Left renal pelvis (tissue), 4 donors: ENCODE measurements around the gene ABCG2. TPM values are rescaled to one million over a fixed set of nuclear protein-coding genes. Genes with fewer than 3 reads are reported as not detected.
"Not testable (repeated sequence)": the region's sequence is repeated elsewhere in the genome, so short reads cannot be mapped to it uniquely, and the experiment has no call there.

Experiments used
- DNase-seq, 4 donors: peaks; one replicate each; pipeline ENCODE4 v3.0.0-alpha.2; 2013; ENCODE audit warnings: low read depth in 4 of 4, low spot score in 3 of 4
- polyA plus RNA-seq, 4 donors: library from polyadenylated mRNA; unstranded; fragments of 120-200 nt; gene quantifications; one replicate each; pipeline ENCODE4 v1.2.1, GENCODE V29; 2013; ENCODE audit not compliant: insufficient read length in 4 of 4

ABCG2 gene
- polyA plus RNA-seq, 4 donors, result 5.3 to 11.9 (median 9.5) TPM

- no peak for DNase-seq
Observed at GRCh38 chr4:88169298-88169697, 10.9 kb upstream of the ABCG2 start.

DNA sequence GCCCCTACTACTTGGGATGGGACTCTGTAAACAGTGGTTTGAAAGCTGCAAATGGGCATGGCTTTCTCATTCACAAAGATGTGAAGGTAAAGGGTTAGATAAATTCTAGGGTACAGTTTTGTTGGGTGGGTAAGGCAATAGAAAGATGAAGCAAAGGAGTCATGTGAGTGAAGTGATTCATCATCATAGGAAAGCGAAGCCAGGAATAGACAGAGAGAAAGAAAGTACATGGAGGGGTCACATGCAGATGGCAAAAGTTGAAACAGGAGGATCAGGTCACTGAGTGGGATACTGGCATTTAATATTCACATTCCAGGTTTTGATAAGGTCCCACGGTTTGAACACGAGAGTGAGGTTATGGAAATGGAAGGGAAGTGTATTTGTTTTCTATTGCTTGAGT, 8.2 kb upstream of the ABCG2 start:
- DNase-seq, result no peak

- DNase-seq, result no peak
Observed at GRCh38 chr4:88163336-88163735, 4.9 kb upstream of the ABCG2 start.

GRCh38 chr4:88162626-88163025, 4.2 kb upstream of the ABCG2 start:
- DNase-seq, result no peak

DNA sequence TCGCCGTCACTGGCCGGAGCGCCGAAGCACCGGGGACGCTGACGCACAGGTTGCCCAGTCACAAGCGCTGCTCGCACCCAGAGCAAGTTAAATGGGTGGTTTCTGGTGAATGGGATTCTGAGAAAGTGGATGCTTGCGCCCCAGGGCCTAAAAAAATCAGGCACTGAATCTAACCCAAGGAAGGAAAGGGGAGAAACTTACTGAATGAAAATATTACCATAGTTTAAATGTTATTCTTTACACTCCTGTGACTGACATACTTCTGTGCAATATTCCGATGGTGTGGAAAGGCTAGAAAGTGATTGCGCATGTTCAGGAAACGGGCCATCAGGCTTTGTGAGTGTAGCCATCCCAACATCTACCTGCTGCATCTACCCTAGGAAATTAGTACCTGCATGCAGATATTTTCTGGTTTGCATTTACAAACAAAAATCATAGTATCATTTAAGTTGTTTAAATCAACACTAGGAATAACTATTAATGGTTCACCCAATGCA, 838 bp upstream of the ABCG2 start:
- DNase-seq, result no peak

DNA sequence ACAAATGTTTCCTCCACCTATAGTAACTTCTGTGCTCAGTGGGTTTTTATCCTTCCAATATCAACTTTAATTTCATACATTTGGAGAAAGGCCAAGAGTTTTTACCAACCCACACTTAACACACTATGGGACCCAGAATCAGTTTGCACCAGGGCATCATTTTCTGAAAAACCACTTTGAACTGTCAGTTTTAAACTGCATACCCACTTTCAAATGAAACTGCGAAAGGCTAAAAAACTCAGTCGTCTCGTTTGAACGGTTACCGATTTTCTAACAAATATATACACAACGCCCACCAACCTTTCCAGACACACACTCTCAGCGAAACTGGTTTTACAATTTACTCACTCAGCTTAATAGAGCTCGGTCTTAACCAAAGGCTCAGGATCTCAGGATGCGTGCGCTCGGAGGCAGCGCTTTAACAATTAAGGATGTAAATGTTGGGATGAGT, 376 bp downstream of the ABCG2 start:
- no peak for DNase-seq

- DNase-seq, result not testable (repeated sequence)
Observed at GRCh38 chr4:88152331-88152730, 6.1 kb downstream of the ABCG2 start.

DNA sequence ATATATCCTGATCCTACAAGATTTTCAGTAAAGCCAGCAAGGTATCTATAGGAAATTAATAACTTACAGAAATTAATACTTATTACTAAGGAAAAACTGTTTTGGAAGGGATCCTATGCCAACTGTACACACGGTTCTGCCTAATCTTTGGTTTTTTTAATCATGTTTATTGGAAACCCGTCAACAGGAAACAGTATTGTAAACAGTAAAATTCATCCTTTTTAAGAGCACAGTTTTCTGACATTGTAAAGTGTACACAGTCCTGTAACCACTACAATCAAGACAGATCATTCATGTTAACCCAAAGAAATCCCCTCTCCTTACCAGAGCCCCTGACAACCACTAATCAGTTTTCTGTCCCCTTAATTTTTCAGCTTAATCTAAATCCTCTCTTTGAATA, 9.9 kb downstream of the ABCG2 start:
- no peak for DNase-seq

DNA sequence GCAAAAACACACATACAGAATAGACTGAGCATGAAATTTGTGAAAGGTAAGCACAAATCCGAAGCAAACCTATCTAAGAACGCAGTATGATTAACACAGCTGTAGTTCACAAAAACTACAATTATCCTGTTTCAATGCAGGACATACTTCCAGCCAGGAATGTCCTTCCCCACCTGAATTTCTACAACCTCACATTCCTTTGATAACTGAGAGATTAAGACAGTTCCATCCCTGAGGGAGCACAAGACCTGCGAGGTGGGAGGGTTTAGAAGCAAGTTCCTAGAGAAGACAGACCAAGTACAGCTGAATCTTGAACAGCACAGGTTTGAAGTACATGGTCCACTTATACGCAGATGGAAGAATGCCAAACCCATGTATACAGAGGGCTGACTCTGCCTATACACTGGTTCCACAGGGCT, 10.6 kb downstream of the ABCG2 start:
- DNase-seq, result no peak

GRCh38 chr4:88146891-88147290, 11.5 kb downstream of the ABCG2 start:
- DNase-seq, result no peak

DNA sequence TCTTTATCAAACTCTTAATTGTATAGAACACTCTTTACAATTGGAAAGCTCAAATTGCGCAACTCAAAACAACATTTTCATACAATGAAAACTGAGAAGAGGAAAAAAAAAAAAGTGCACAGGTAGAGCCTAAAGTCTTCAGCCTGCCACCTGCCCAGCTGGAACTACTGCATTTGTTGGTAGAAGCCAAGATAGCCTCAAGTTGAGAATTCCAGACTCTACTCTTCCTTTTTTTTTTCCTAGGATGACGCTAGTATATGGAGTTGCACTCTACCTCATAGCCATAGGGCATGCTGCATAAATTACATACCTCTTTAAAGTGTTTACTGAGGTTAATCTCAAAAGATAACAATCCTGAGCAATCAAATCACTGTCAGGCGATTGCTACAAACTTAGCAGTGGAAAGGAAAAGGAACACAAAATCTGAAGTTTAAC, 13.6 kb downstream of the ABCG2 start:
- DNase-seq, result no peak

- DNase-seq, result no peak
Observed at GRCh38 chr4:88144048-88144447, 14.4 kb downstream of the ABCG2 start.

GRCh38 chr4:88143504-88143903, 14.9 kb downstream of the ABCG2 start:
- DNase-seq, result no peak

DNA sequence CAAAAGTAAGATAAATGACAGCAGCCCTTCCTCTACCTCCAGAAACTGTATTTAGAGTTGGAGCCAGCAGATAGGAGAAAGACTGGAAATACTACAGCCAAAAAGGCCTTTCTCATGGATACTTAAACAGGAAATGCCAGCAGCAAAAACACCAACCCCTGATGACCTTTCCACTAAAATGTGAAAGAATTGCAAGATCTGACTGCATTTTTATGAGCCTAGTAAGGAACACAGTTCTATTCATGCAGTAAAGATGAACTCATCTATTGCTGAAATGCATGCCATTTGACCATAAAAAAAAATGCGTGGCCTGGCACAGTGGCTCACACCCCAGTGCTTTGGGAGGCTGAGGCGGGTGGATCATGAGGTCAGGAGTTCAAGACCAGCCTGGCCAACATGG, 19.9 kb downstream of the ABCG2 start:
- no peak for DNase-seq

DNA sequence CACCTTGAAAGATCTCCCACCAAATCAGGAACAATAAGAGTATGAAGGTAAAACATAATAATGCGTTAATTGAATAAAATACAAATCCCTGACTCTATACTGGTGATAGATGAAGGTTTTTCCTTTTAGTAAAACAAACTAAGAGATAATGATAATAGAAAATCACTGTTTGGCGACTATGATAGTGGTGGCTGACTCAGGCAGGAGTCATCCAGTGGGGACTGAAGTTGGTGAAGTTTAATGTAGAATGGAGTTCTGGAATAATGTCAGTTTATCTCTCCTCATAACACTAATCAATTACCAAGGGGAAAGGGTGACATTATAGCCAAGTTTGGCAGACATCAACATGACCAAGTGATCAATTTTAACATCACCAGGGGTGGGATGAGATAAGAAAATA, 21.3 kb downstream of the ABCG2 start:
- no peak for DNase-seq

GRCh38 chr4:88136249-88136648, 22.2 kb downstream of the ABCG2 start:
- DNase-seq, result no peak

GRCh38 chr4:88135356-88135663, 23.1 kb downstream of the ABCG2 start:
- DNase-seq, result no peak

GRCh38 chr4:88134536-88135355, 23.7 kb downstream of the ABCG2 start:
- DNase-seq, result no peak

DNA sequence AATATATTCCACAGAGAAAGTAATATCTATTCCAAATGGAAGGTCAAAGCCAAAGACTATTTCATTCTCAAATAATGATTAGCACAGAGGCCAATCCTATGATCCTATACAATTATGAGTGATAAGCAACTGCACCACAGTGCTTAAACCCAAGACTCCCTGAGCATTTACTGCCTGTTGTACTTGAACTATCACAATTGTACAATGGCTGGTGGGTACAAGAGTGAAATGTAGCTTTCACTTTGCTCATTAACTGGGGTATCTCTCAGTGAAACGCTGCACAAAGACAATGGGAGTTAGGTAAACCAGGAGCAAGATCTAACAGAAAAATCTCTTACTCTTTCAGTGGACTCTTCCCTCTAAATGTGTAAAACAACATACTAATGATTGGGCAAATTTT, 24.3 kb downstream of the ABCG2 start:
- DNase-seq, result no peak

GRCh38 chr4:88130544-88131305, 27.7 kb downstream of the ABCG2 start:
- DNase-seq, result no peak

DNA sequence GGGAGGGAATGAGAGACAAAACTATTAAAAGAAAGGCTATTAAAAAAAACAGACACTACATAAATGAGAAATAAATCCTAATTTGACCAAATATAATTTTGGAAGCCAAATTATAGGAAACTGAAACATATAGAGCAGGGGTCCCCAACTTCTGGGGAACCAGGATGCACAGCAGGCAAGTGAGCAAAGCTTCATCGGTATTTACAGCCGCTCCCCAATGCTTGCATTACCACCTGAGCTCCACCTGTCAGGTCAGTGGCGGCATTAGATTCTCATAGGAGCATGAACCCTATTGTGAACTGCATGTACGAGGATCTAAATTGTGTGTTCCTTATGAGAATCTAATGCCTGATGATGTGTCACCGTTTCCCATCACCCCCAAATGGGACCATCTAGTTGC, 28.4 kb downstream of the ABCG2 start:
- DNase-seq, result no peak

DNA sequence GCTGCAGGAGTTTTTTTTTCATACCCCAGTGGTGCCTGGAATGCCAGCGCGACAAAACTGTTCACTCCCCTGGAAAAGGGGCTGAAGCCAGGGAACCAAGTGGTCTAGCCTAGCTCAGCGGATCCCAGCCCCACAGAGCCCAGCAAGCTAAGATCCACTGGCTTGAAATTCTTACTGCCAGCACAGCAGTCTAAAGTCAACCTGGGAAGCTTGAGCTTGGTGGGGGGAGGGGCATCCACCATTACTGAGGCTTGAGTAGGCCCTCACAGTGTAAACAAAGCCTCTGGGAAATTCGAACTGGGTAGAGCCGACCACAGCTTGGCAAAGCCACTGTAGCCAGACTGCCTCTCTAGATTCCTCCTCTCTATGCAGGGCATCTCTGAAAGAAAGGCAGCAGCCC, 36.2 kb downstream of the ABCG2 start:
- not testable (repeated sequence) for DNase-seq
